PC-3 (cell line): ENCODE results near the gene ADCY5. TPM values are rescaled to one million over a fixed set of nuclear protein-coding genes. Genes with fewer than 3 reads are reported as not detected.

Experiments used
- ATAC-seq: fragments of 200-7000 bp; cut with Tn5 transposase; 2 replicates; pipeline ENCODE4 v1.9.1; 2020; ENCODE audit warnings: mild to moderate bottlenecking, moderate library complexity
- BruUV-seq: library from RNA; stranded (reverse); fragments of 400-500 nt; replicated peaks from 2 replicates; lab custom pipeline; 2021; lab: Mats Ljungman, UMichigan
- CTCF ChIA-PET: fragments of 300-600 bp; sonication (Branson Sonifier 250); formaldehyde crosslinking; loops from one replicate; lab custom pipeline; 2022; ENCODE audit warnings: antibody characterized with exemption; lab: Charles Lee
- POLR2A ChIA-PET: fragments of 300-600 bp; sonication (Branson Sonifier 250); formaldehyde crosslinking; loops from one replicate; lab custom pipeline; 2022; ENCODE audit warnings: antibody characterized with exemption; ENCODE audit not compliant: unreplicated experiment; lab: Charles Lee
- DNase-seq: peaks from one replicate; pipeline ENCODE4 v3.0.0-alpha.2; 2015
- H2AFZ ChIP-seq: fragments of 300-600 bp; sonication (generic); 2 replicates; pipeline ENCODE4 v1.6.0; 2016; ENCODE audit warnings: antibody characterized with exemption, low read length
- H3F3A ChIP-seq: fragments of 300-600 bp; sonication (generic); one replicate; pipeline ENCODE4 v1.6.0; 2017; ENCODE audit warnings: antibody characterized with exemption, low read length, control low read depth, mild to moderate bottlenecking; ENCODE audit not compliant: unreplicated experiment
- H3K27ac ChIP-seq: fragments of 300-600 bp; sonication (generic); 2 replicates; pipeline ENCODE4 v1.5.1; 2016; ENCODE audit warnings: mild to moderate bottlenecking, low read length
- H3K27me3 ChIP-seq: fragments of 300-600 bp; sonication (generic); 2 replicates; pipeline ENCODE4 v1.6.1; 2016; ENCODE audit warnings: low read length, mixed read lengths
- H3K36me3 ChIP-seq: fragments of 300-600 bp; sonication (generic); 2 replicates; pipeline ENCODE4 v1.6.1; 2016; ENCODE audit warnings: low read depth, mixed run types, low read length, mixed read lengths
- H3K4me1 ChIP-seq: fragments of 300-600 bp; sonication (generic); 2 replicates; pipeline ENCODE4 v1.5.1; 2016; ENCODE audit warnings: low read length; ENCODE audit not compliant: insufficient read depth
- H3K4me2 ChIP-seq: fragments of 300-600 bp; sonication (generic); 2 replicates; pipeline ENCODE4 v1.6.0; 2016; ENCODE audit warnings: low read length
- H3K4me3 ChIP-seq: fragments of 300-600 bp; sonication (generic); 2 replicates; pipeline ENCODE4 v1.5.1; 2016; ENCODE audit warnings: mild to moderate bottlenecking, low read length, mixed read lengths
- H3K79me2 ChIP-seq: fragments of 300-600 bp; sonication (generic); 2 replicates; pipeline ENCODE4 v1.6.1; 2017; ENCODE audit warnings: low read length, mixed read lengths
- H3K9ac ChIP-seq: fragments of 300-600 bp; sonication (generic); 2 replicates; pipeline ENCODE4 v1.6.0; 2016; ENCODE audit warnings: mild to moderate bottlenecking, low read length
- H3K9me2 ChIP-seq: fragments of 300-600 bp; sonication (generic); replicated peaks from 2 replicates; pipeline ENCODE4 v1.6.1; 2016; ENCODE audit warnings: mixed run types, low read length, mixed read lengths
- H3K9me3 ChIP-seq: fragments of 300-600 bp; sonication (generic); 2 replicates; pipeline ENCODE4 v1.6.1; 2016; ENCODE audit warnings: low read length, mixed read lengths
- H4K20me1 ChIP-seq: fragments of 300-600 bp; sonication (generic); 2 replicates; pipeline ENCODE4 v1.6.1; 2016; ENCODE audit warnings: low read length, mixed read lengths
- EZH2 ChIP-seq: fragments of 300-600 bp; sonication (generic); IDR thresholded peaks from one replicate; pipeline ENCODE4 v1.6.1; 2017; ENCODE audit warnings: antibody characterized with exemption, mild to moderate bottlenecking, low read length; ENCODE audit not compliant: unreplicated experiment
- EZH2phosphoT487 ChIP-seq: fragments of 300-600 bp; sonication (generic); IDR thresholded peaks from 2 replicates; pipeline ENCODE4 v1.6.1; 2018; ENCODE audit warnings: mild to moderate bottlenecking, antibody characterized with exemption, low read length, borderline replicate concordance
- intact Hi-C: fragments of 100-400 bp; cut with micrococcal nuclease; formaldehyde crosslinking; loops from 2 replicates; pipeline ENCODE4 v1.9.0; 2023
- total RNA-seq: library from RNA; depleted of rRNA; stranded (reverse); fragments of >200 nt; gene quantifications from 2 replicates; pipeline ENCODE4 v1.2.3, GENCODE V29; 2014
- TF ChIP-seq, protein P1 (sequence below): fragments of 300-600 bp; sonication (generic); conservative IDR thresholded peaks from 2 replicates; pipeline ENCODE4 v1.5.1; 2017; ENCODE audit warnings: antibody characterized with exemption, low read depth, mild to moderate bottlenecking, low read length

ADCY5 gene
- total RNA-seq, 1 experiment from 2014 or later = not detected

DNA sequence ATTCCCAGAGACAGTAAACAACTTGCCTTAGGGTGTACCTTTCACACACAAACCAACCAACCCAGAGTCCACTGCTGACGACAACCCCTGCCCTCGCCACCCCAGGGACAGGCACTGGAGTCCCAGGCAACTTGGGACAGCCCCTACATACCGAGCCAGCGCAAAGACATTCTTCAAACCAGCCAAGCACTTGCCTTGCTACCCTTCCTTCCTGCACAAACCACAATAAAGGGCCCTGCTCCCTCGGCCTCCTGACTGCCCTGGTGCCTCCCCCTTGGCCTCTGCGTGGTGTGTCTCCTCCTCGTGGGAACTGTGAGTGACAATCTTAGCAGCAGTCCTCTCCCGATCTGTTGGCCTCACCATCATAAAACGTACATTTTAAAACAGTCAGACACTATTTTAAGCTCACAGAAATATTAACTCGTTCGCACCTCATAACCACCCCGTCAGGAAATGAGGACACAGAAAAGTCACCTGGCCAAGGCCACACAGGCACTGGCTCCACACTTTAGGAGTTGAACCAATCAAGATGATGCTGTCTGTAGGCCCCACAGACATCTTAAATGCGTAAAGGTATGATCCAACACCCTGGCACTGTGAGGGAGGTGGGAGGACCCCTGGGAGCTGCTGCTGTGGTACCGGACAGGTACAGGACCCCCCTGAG is 113.8 kb downstream of the ADCY5 start:
- H3K27ac ChIP-seq = no peak overlapping the region
- H3K9me3 ChIP-seq = no peaks in the 10 kb centered on the region
- ChIA-PET CTCF (no interaction called here), POLR2A (no interaction called here)
- H4K20me1 ChIP-seq = no peaks in the 10 kb centered on the region
- no peaks in the 10 kb centered on the region for H3F3A ChIP-seq
- no peaks in the 10 kb centered on the region for H3K9me2 ChIP-seq
- H3K4me2 ChIP-seq = no peak overlapping the region
- TF ChIP-seq EZH2 (no peak), EZH2phosphoT487 (no peak)
- TF ChIP-seq, protein P1, sequence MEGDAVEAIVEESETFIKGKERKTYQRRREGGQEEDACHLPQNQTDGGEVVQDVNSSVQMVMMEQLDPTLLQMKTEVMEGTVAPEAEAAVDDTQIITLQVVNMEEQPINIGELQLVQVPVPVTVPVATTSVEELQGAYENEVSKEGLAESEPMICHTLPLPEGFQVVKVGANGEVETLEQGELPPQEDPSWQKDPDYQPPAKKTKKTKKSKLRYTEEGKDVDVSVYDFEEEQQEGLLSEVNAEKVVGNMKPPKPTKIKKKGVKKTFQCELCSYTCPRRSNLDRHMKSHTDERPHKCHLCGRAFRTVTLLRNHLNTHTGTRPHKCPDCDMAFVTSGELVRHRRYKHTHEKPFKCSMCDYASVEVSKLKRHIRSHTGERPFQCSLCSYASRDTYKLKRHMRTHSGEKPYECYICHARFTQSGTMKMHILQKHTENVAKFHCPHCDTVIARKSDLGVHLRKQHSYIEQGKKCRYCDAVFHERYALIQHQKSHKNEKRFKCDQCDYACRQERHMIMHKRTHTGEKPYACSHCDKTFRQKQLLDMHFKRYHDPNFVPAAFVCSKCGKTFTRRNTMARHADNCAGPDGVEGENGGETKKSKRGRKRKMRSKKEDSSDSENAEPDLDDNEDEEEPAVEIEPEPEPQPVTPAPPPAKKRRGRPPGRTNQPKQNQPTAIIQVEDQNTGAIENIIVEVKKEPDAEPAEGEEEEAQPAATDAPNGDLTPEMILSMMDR = no peak
- DNase-seq (no peak), ATAC-seq (no peak)
- BruUV-seq = no TSS peak
- no peak overlapping the region for H3K9ac ChIP-seq
- H3K27me3 ChIP-seq = no peaks in the 10 kb centered on the region
- H3K4me1 ChIP-seq = no peaks in the 10 kb centered on the region
- no peak overlapping the region for H3K4me3 ChIP-seq
- no peaks in the 10 kb centered on the region for H3K36me3 ChIP-seq
- intact Hi-C loops = no loop called here
- H2AFZ ChIP-seq = no peak overlapping the region
- no peaks in the 10 kb centered on the region for H3K79me2 ChIP-seq

- no peak for DNase-seq
- no peaks in the 10 kb centered on the region for H3K79me2 ChIP-seq
- H2AFZ ChIP-seq = no peak overlapping the region
- no peaks in the 10 kb centered on the region for H3K36me3 ChIP-seq
- ChIA-PET POLR2A (no interaction called here), CTCF (no interaction called here)
- no TSS peak for BruUV-seq
- TF ChIP-seq EZH2phosphoT487 (no peak), EZH2 (no peak)
- TF ChIP-seq, protein P1 = no peak
- H3K9ac ChIP-seq = no peak overlapping the region
- H4K20me1 ChIP-seq = no peaks in the 10 kb centered on the region
- no peaks in the 10 kb centered on the region for H3K9me3 ChIP-seq
- H3K4me3 ChIP-seq = no peak overlapping the region
- no peak overlapping the region for H3K27ac ChIP-seq
- intact Hi-C loops = no loop called here
- ATAC-seq = no peak
- no peaks in the 10 kb centered on the region for H3K9me2 ChIP-seq
- no peaks in the 10 kb centered on the region for H3F3A ChIP-seq
- H3K4me1 ChIP-seq = no peaks in the 10 kb centered on the region
- no peaks in the 10 kb centered on the region for H3K27me3 ChIP-seq
- H3K4me2 ChIP-seq = no peak overlapping the region
These were observed 114.8 kb downstream of the ADCY5 start for GRCh38 chr3:123334056-123334455.

GRCh38 chr3:123333401-123333800 is 115.5 kb downstream of the ADCY5 start:
- no peaks in the 10 kb centered on the region for H3K9me2 ChIP-seq
- no peaks in the 10 kb centered on the region for H3K79me2 ChIP-seq
- H3K27ac ChIP-seq = no peak overlapping the region
- no peaks in the 10 kb centered on the region for H3K27me3 ChIP-seq
- H3F3A ChIP-seq = no peaks in the 10 kb centered on the region
- no peak overlapping the region for H3K9ac ChIP-seq
- H2AFZ ChIP-seq = no peak overlapping the region
- no peaks in the 10 kb centered on the region for H3K4me1 ChIP-seq
- H3K4me2 ChIP-seq = no peak overlapping the region
- BruUV-seq = no TSS peak
- POLR2A ChIA-PET = no interaction called here
- H3K4me3 ChIP-seq = no peak overlapping the region
- CTCF ChIA-PET = no interaction called here
- H4K20me1 ChIP-seq = no peaks in the 10 kb centered on the region
- intact Hi-C loops = no loop called here
- no peaks in the 10 kb centered on the region for H3K36me3 ChIP-seq
- ATAC-seq (no peak), DNase-seq (no peak)
- TF ChIP-seq, protein P1 = no peak
- TF ChIP-seq EZH2phosphoT487 (no peak), EZH2 (no peak)
- H3K9me3 ChIP-seq = no peaks in the 10 kb centered on the region
